GM21619 (cell line): ENCODE results near the gene FIGNL1.

Experiments
- ATAC-seq: cut with Tn5 transposase; IDR thresholded peaks from one replicate; pipeline ENCODE4 v1.9.1; 2021; ENCODE audit not compliant: unreplicated experiment

Gene FIGNL1, protein sequence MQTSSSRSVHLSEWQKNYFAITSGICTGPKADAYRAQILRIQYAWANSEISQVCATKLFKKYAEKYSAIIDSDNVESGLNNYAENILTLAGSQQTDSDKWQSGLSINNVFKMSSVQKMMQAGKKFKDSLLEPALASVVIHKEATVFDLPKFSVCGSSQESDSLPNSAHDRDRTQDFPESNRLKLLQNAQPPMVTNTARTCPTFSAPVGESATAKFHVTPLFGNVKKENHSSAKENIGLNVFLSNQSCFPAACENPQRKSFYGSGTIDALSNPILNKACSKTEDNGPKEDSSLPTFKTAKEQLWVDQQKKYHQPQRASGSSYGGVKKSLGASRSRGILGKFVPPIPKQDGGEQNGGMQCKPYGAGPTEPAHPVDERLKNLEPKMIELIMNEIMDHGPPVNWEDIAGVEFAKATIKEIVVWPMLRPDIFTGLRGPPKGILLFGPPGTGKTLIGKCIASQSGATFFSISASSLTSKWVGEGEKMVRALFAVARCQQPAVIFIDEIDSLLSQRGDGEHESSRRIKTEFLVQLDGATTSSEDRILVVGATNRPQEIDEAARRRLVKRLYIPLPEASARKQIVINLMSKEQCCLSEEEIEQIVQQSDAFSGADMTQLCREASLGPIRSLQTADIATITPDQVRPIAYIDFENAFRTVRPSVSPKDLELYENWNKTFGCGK

DNA sequence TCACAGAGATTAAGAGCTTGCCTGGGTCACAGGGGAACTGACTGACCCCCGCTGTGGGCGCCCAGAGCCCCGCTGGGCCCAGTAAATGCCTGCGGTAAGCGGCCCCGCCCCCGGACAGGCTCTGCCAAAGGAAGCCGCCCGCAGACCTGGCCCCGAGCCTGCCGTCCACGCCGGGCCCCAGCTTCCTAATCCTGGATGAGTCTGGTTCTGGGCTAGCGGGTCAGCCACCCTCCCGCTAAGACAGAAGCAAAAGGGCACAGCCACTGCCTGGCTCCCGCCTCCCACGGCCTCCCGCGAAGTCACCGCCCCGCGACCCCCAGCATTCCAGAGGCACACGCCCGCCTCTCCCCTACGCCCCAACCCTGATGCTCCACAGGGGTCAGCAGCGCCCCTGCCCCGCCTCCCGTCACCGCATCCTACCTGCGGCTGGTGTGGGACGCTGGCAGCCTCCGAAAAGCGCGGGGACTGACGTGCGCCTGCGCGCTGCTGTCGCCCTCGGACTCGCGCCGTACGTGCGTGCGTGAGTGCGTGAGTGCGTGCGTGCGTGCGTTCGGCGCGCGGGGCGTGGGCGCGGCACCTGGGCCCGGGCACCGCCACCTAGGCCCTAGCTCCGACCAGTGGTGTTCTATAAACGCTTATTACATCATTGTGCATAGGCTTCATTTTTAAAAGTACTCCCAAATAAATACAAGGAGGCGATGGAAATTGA lies at the start of gene FIGNL1:
Gene FIGNL1, minus strand, starts transcription at position 470 of the 709 bp plus-strand sequence. CDS start 3,063 bp downstream, outside the sequence.
- ATAC-seq, result peak; percentile 80

DNA sequence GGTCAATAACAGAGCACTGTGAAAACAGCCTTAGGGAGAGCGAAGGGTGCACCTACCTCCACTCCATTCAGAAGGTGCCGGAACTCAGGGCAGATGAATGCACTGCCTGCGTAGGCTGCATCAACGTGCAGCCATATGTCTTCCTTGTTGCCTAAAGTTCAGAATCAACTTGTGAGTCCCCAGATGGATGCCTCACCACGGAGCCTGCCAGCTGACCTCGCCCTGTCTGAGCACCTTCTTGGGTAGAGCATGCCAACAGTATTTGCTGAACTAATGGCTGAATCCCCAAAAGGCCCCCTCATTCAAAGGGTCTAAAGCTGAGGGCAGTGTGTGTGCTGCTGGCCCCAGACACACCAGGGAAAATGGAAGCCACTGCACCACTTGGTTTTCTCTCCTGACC lies 48.9 kb upstream of the FIGNL1 start:
- no peak for ATAC-seq

DNA sequence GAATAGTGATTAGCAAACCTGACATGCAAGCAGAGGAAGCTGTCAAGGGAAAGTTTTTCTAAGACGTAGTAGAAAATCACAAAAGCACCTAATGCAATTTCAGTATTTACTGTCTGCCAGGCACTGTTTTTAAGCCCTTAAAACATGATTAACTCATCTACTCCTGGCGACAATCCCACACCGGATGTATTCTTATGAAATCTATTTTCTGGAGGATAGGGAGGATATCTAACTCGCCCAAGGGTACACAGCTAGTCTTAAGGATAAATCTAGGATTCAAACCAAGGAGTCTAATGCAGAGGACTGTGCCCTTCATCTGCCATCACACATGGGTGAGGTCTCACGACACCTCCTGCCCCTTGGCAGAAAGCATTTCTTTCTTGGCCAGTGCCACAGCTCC lies 47.8 kb upstream of the FIGNL1 start:
- no peak for ATAC-seq

DNA sequence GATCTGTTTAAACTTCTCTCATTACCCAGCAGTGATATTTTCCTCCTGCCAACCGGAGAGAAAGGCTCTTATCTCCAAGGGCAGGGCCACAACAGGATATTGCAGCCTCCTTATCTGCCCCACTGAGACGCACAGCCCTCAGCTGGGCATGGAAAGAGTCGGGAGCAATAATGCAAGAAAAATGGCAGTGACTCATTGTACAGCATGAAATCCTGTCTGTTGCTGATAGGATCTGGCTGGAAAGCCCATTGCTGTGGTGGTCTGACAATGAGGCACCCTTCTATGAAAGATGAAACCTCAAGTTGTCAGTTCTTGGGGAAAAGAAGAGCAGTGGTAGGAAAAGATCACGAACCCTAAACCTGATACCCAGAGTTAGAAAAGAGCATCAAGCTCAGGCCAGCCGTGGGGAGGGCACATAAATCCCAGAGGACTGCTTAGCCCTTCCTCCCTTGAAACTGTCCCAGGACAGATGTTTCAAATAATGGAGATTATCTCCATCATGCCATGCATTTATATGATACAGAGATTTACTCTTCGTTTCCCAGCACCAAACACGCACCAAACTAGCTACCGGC lies 47.0 kb upstream of the FIGNL1 start:
- no peak for ATAC-seq

DNA sequence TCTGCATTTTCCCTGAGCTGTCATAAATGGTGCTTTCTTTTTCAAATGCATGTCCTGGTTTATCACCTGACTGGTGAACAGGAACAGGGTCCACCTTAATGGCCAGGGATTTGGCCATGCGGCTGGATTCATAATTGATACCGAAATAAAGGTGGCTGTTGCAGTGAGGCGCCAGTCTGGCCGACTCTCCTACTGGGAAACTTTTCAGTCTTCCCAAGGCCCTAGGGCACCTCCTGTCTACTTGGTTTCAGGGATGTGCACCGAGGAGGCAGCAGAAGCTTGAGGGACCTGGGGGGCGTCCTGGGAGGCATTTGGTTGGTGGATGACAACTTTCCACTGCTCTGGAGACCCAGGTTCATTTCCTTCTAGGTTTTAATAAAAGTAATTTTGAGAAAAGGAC lies 46.4 kb upstream of the FIGNL1 start:
- ATAC-seq, result no peak

DNA sequence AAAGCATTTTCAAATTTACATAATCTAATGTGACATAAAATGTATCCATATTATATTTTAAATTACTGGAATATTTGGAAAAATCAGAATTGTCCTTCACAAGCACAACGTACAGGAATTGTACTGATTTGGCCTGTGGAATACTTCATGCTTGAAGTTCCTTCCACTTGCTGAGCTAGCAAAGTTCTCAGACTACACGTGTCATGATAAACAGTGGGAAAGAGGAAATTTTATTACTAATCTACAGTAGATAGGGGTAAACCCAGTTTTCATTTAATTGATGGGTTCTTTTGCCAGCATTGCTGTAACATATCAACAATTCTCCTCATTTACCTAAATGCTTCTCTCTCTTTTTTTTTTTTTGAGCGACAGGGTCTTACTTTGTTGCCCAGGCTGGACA lies 45.6 kb upstream of the FIGNL1 start:
- ATAC-seq, result no peak

DNA sequence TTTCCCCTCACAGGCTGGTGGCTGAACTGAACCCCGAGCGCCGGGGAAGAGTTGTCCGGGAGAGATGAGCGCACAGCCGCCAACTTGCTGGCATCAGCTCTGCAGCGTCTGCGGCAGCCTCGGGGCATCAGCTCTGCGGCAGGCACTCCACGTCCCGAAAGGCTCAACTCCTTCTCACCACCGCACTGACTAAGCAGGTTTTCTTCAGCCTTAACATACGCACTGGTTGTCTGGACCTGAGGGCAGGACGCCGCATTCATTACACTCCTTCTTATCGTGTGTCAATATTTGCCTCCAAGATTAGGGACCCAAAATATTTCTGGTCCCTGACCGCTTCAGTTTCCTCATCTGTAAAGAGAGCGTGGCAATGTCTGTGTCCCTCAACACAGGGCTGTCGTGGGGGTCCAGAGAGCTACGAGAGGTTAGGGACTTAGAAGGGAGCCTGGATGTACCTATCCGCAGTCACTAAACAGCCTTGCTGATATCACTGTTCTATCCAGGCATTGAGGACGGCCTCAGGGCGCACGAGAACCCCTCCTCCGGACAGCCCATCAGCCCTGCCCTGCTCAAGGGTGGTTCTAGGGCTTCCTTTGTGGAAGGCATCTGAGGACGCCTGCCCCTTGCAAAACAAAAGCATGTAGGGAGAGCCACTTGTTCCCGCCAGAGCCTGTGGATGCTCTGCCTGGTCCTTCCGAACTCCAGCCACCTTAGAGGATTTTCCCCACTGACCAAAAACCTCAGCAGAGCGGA lies 42.8 kb upstream of the FIGNL1 start:
- no peak for ATAC-seq

DNA sequence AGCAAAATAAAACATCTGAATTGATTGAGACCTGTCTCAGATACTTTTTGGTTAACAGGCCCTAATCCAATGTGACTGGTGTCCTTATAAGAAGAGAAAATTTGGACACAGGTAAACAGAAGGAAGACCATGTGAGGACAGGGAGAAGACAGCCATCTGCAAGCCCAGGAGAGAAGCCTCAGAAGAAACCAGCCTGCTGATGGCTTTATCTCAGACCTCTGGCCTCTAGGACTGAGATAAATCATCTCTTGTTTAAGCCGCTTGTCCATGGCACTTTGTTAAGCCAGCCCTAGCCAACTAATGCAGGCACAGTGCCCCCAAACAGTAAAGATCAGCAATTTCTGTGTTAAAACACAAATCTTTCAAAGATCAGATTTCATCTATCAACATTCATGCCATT lies 41.8 kb upstream of the FIGNL1 start:
- ATAC-seq, result no peak

DNA sequence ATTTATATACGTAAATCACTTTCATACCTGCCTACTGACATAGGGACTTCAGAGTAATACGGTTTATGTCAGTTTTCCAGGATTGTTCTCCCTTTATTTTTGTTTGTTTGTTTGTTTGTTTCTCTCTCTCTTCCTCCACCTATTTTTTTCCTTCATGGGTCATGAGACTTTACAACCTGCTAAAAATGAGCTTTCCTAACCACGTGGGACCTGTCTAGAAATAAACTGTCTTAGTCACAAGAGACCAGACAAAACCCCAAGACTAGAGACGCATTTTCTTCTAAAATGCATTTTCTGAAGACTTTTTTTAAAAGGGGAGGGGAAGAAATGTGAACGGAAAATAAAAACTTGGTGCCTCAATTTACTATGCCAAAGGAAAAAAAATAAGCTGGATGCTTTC lies 41.1 kb upstream of the FIGNL1 start:
- ATAC-seq, result no peak

DNA sequence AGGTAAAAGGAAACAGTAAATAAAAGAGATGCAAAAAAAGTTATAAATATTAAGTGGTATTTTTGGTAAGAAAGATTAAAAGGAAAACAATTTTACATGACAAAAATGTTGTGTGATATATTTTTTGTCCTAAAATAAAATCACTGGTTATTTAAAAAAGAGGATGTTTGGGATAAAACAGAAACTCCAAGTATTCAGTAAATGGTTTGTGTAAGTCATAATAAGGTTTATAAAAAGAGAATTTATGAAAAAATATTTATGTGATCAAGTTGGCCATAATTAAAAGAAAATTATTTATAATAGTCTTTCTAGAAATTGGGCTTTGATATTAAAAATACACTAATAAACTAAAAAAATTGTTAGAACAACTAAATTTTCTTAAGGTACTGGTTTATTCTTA lies 38.2 kb upstream of the FIGNL1 start:
- ATAC-seq, result no peak

DNA sequence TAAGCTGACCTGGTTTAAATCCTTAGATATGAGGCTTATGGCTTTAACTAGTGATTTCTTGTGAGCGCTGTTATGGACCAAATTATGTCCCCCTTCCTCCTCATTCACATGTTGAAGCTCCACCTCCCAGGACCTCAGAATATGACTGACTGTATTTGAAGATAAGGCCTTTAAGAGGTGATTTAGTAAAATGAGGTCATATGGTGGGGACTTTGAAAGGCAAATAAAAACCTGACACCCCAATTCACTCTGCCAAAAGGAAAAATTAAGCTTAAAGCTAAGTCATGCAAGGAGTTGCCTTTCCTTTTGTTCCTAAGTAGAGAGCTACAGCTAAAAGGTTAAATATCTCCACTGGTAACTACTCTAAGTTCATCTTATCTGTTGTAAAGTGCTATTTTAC lies 36.4 kb upstream of the FIGNL1 start:
- ATAC-seq, result no peak

DNA sequence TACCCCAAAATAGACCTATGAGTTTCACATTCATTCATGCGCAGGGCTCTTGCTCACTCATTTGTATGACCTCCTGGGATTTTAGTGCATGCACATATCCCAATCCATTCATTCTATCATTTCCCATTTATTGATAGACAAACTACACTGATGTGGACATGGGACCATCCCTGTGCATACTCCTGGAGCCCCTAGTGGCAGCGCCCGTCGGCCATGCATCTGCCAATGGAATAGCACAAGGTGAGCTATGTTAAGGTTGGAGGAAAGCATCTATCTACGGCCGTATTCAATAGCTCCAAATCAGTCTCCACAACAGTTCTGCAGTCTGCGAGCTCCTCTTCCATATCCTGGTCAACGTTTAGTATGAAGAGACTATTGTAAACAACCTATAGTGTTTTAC lies 31.7 kb upstream of the FIGNL1 start:
- no peak for ATAC-seq

DNA sequence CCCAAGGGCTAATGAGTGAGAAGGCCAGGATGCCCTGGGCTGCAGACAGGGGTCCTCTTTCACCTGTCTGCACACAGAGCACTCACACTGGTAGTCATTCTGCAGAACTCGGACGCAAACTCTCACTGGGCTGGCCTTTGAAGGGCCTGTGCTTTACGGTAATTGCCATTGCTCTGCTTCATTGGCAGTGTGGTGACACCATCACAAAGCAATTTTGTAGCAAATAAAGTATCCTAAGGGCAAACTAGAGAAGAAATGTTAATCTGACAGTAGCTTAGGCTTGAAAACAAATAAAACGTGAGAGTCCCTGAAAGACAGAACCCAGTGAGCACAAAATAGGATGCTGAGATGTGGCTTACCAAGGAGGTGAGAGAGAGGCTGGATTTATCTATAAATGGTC lies 30.6 kb upstream of the FIGNL1 start:
- no peak for ATAC-seq

DNA sequence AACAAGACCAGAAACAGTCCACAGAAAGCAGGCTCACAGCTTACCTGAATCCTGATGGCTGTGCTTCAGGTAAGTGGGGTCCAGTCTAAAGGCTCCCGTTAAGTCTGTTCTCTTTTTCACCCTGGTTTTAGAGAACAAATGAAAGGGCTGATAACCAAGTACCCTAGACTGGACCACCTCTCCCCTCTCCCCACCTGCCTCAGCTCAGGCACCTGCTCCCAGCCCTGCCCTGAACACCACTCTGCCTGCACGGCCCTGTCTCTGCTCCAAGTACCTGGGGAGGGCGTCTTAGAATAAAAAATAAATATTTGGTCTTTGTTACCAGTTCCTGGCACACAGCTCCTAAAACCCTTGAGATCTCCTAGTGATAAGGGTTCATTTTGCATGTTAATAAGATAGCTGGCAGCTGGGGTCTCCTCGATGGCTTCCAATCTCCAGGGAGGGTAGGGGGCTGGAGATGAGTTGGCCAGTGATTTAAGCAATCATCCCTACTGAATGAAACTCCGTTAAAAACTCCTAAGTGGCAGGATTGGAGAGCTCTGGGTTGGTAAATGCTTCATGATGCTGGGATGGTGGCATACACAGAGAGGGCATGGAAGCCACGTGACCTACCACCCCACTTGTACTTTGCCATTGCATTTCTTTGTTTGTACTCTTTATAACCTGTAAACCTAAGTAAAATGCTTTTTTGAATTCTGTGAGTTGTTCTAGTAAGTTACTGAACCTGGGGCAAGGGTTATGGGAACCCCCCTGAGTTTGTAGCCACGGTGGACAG lies 29.8 kb upstream of the FIGNL1 start:
- ATAC-seq, result no peak

DNA sequence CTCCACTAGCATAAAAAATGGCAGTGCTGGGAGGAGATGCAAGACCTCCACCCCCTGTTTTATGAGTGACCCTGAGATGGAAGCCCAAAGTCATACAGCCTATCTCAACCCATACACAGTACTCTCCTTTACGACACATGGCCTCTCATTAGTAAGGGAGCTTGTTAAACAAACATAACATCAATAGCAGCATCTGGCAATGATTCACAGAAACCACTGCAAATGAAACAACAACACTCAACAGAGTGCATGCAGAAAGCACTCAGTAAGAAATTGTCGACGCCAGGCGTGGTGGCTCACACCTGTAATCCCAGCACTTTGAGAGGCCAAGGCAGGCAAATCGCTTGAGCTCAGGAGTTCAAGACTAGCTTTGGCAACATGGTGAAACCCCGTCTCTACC lies 27.5 kb upstream of the FIGNL1 start:
- no peak for ATAC-seq

DNA sequence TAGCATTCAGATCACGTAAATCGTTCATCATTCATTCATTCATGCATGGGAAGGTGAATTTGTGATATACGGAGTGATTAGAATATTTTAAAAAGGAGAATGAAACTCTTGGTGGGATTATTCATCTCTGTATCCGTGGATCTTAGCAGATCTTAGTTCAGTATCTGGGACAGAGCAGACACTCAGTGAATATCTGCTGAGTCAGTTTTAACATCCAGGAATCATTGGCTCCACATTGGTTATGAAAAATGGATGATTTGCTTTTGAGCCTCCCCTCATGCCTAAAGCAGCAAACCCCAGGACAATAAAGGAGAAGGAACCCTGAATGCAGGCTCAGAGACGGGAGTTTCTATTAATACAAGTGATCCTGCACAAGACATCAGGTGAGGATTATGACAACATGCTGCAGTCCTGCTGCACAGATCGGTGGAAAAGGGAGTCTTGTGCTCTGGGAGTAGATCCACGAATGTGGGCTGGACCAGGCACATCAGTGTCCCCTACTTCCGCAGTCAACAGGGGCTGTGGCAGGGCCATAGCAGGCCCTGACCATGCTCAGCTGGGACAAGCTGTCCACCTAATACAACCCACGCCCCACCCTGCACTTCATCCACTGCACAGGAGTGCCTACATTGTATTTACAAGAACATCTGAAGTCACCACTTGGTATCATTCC lies 26.9 kb upstream of the FIGNL1 start:
- no peak for ATAC-seq

DNA sequence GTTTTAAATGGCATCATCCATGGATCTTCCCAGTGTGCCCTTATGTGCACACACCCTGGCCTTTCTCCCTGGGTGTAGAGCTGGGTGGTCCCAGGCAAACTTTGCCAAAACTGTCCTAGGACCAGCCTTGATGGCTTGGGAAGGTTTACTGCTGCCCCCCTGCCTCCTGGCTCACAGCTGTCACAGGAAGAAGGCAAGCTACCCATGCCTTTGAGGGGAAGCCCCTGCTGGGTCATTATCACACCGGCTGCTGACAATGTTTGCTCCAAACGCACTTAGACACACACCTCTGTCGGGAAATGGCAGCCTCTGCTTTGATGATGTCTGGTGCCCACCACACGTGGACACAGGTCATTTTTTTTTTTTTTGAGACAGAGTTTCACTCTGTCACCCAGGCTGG lies 25.2 kb upstream of the FIGNL1 start:
- peak; percentile 64 for ATAC-seq

DNA sequence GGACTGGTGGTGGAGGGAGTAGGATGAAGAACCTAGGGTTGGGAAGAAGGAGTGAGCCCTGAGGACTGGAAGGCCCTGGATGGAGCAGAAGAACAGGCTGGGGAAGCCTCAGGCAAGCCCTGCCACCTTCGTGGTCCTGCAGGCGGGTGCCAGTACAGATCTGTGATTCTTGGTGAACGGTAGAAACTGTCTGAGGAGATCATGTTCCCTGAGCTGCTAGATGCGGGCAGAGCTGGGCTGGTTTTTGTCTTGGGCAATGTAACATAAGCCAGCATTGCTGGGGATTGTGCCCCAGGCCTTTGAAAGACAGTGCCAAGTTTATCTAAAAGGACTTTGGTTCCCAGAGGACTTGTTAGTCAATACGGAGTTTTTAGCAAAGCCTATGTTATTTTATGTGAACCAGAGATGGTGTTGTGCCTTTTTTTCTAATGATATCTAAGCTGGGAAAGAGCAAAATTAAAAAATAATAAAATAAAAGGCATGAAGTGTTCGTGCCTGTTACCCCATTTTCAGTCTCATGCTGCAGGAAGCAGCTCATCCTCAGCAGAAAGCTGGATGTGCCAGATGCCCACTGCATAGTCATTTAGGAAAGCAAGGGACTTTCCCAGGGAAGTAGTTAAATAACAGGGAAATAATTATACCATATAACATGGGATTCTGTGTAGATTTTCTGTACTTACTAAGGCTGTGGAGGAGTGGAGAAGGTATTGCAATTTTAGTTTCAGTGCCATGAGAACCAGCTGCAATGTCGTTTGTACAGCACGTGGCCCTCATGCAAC lies 24.4 kb upstream of the FIGNL1 start:
- ATAC-seq, result no peak

DNA sequence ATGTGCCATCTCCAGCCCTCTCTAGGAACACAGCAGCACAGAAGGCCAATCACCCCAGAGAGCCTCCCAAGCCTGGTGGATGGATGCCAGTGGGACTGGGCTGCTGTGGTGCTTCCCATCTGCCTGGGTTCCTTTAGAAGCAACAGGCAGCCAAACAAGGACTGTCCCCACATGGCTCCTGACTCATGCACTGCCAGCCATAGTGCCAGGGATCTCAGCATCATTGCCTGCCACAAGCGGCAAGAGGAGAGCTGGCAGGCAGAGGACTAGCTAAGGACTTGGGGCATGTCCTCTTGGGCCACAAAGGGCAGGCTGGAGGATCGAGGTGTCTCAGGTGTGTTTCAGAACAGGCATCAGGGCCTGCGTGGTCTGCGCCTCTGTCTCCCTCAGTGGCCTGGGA lies 23.4 kb upstream of the FIGNL1 start:
- no peak for ATAC-seq
